Activated CD4-positive, alpha-beta T cell treated with anti-CD3 and anti-CD28 coated beads for 4 hours (primary cell): Measurements from ENCODE around the gene RASL10A.

ENCODE experiments used
- DNase-seq, 2 donors: peaks; one replicate each; pipeline ENCODE4 v3.0.0-alpha.2; 2020

The RASL10A gene

GRCh38 chr22:29301716-29302401 is 13.6 kb downstream of the RASL10A start:
- no peak for DNase-seq

- no peak for DNase-seq
Measured at GRCh38 chr22:29300807-29301601, 14.5 kb downstream of the RASL10A start.

GRCh38 chr22:29300467-29300806 is 15.1 kb downstream of the RASL10A start:
- DNase-seq, result no peak

- DNase-seq, result no peak
Measured at GRCh38 chr22:29299136-29299900, 16.2 kb downstream of the RASL10A start.

- no peak for DNase-seq
Measured at GRCh38 chr22:29298641-29299040, 16.9 kb downstream of the RASL10A start.

- no peak for DNase-seq
Measured at GRCh38 chr22:29292379-29292778, 23.1 kb downstream of the RASL10A start.

- no peak for DNase-seq
Measured at GRCh38 chr22:29291215-29291614, 24.3 kb downstream of the RASL10A start.

- no peak for DNase-seq
Measured at GRCh38 chr22:29290061-29290460, 25.4 kb downstream of the RASL10A start.

- no peak for DNase-seq
Measured at GRCh38 chr22:29288837-29289236, 26.7 kb downstream of the RASL10A start.

- DNase-seq, result no peak
Measured at GRCh38 chr22:29284196-29284595, 31.3 kb downstream of the RASL10A start.

GRCh38 chr22:29277927-29278326 is 37.6 kb downstream of the RASL10A start:
- no peak for DNase-seq

GRCh38 chr22:29275819-29276565 is 39.5 kb downstream of the RASL10A start:
- no peak for DNase-seq

GRCh38 chr22:29275167-29275566 is 40.3 kb downstream of the RASL10A start:
- DNase-seq, result no peak

- no peak for DNase-seq
Measured at GRCh38 chr22:29272624-29273023, 42.9 kb downstream of the RASL10A start.

GRCh38 chr22:29270475-29271271 is 44.8 kb downstream of the RASL10A start:
- DNase-seq, result no peak

GRCh38 chr22:29269731-29270474 is 45.6 kb downstream of the RASL10A start:
- DNase-seq, result no peak

GRCh38 chr22:29269230-29269604 is 46.3 kb downstream of the RASL10A start:
- no peak for DNase-seq

GRCh38 chr22:29268511-29269229 is 46.8 kb downstream of the RASL10A start:
- DNase-seq, result no peak

GRCh38 chr22:29267858-29268510 is 47.5 kb downstream of the RASL10A start, which contains the start of the genes EWSR1 and RHBDD3:
Gene EWSR1 (plus strand): TSS chr22:29268268. CDS start chr22:29268337, 69 bp downstream.
Gene RHBDD3 (minus strand): TSS chr22:29267981. CDS start chr22:29265626, 2,355 bp downstream.
- DNase-seq, result peak; percentile 95 to 96

- DNase-seq, result no peak
Measured at GRCh38 chr22:29267462-29267857, 48.0 kb downstream of the RASL10A start.
